HepG2 (cell line): Measurements from ENCODE around the gene ZCCHC7. TPM values are rescaled to one million over a fixed set of nuclear protein-coding genes. Genes with fewer than 3 reads are reported as not detected.

Experiments
- ZBED4 ChIP-seq: sonication (generic); formaldehyde crosslinking; IDR thresholded peaks from 2 replicates; pipeline ENCODE4 v1.4.0; 2020; ENCODE audit warnings: missing genetic modification reagents, borderline replicate concordance
- ZNF609 ChIP-seq: sonication (generic); formaldehyde crosslinking; IDR thresholded peaks from 2 replicates; pipeline ENCODE4 v1.4.0; 2020; ENCODE audit warnings: mild to moderate bottlenecking, missing genetic modification reagents, borderline replicate concordance
- polyA plus RNA-seq, 8 experiments: library from polyadenylated mRNA; depleted of rRNA in 3 of 8; stranded (reverse) in 7 of 8; unstranded in 1 of 8; fragments of >200 nt; fragmentation: Illumina TruSeq in 4 of 8; extraction: Trizol in 4 of 8; gene quantifications; 2 replicates each; pipeline versions ENCODE4 v1.2.1 to v1.2.3, GENCODE V29; 2011 to 2016; ENCODE audit warnings: low read depth in 4 of 8, missing spikeins in 1 of 8, mixed read lengths in 1 of 8; ENCODE audit not compliant: insufficient read depth in 1 of 8
- total RNA-seq, 5 experiments: library from RNA; depleted of rRNA; stranded (reverse); fragments of >200 nt; fragmentation: Illumina TruSeq; extraction: Trizol; gene quantifications; 2 replicates each; pipeline ENCODE4 v1.2.3, GENCODE V29; 2016; ENCODE audit warnings: low read depth in 1 of 5
- TF ChIP-seq, protein P1 (sequence below): sonication (generic); formaldehyde crosslinking; IDR thresholded peaks from 2 replicates; pipeline ENCODE4 v1.5.1; 2020; ENCODE audit warnings: mild to moderate bottlenecking, missing genetic modification reagents, moderate library complexity

ZCCHC7 gene
- total and polyA plus RNA-seq, 2 of the 13 experiments (the other 11 are each of a cell fraction or from before 2014, with no cell fraction given) = 13.6 to 19.3 TPM

DNA sequence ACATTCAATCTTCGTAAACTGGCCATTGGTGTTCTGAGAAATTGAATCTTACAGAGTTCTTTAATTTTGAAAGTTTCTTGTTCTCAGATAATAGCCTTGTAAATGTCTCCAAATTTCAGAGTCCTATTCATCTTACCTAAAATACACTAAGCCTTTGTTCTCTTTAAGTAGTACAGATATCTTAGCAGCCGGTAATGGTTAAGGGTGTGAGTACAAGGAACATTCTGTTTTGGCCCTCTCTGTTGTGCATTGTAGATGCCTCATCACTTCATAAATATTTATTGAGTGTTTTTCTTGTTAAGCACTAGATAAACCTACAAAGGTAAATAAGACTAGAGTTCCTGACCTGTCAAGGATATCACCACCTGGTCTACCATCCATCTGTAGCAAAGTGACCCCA is 35.2 kb downstream of the ZCCHC7 start (continued):
- TF ChIP-seq ZBED4 = no peak
- TF ChIP-seq, protein P1, sequence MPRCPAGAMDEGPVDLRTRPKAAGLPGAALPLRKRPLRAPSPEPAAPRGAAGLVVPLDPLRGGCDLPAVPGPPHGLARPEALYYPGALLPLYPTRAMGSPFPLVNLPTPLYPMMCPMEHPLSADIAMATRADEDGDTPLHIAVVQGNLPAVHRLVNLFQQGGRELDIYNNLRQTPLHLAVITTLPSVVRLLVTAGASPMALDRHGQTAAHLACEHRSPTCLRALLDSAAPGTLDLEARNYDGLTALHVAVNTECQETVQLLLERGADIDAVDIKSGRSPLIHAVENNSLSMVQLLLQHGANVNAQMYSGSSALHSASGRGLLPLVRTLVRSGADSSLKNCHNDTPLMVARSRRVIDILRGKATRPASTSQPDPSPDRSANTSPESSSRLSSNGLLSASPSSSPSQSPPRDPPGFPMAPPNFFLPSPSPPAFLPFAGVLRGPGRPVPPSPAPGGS (CRISPR knock-in tag) = no peak
- TF ChIP-seq ZNF609 (CRISPR knock-in tag) = no peak
